Colonic mucosa (tissue), 4 donors: ENCODE measurements around the gene OPRL1. TPM values are rescaled to one million over a fixed set of nuclear protein-coding genes. Genes with fewer than 3 reads are reported as not detected.

Experiments
- DNase-seq: peaks from one replicate; pipeline ENCODE4 v3.0.0-alpha.2; 2020
- H3K27ac ChIP-seq: fragments of 200-600 bp; one replicate; pipeline ENCODE4 v1.8.0; 2021
- H3K27me3 ChIP-seq: fragments of 200-600 bp; one replicate; pipeline ENCODE4 v1.8.0; 2021
- H3K36me3 ChIP-seq: fragments of 200-600 bp; one replicate; pipeline ENCODE4 v1.8.0; 2021
- H3K4me1 ChIP-seq: fragments of 200-600 bp; one replicate; pipeline ENCODE4 v1.8.0; 2021; ENCODE audit warnings: mild to moderate bottlenecking
- H3K4me3 ChIP-seq: fragments of 200-600 bp; one replicate; pipeline ENCODE4 v1.8.0; 2021
- H3K9ac ChIP-seq, 2 donors: one replicate each; pipeline ENCODE4 v1.7.0; 2013; ENCODE audit warnings: control low read depth in 2 of 2, low read depth in 2 of 2, low read length in 2 of 2
- H3K9me3 ChIP-seq: fragments of 200-600 bp; one replicate; pipeline ENCODE4 v1.8.0; 2021
- CTCF ChIP-seq: fragments of 200-600 bp; IDR thresholded peaks from one replicate; pipeline ENCODE4 v1.8.0; 2022; ENCODE audit warnings: antibody characterized with exemption, mild to moderate bottlenecking
- intact Hi-C: fragments of 100-400 bp; cut with DNase I; formaldehyde crosslinking; loops from one replicate; pipeline ENCODE4 v1.14.1; 2022
- total RNA-seq, 2 donors: library from RNA; stranded (reverse); fragmentation: NEBNext Ultra II Directional in 1 of 2; extraction: Animal tissue kit (Norgen Biotek cat#: 25700) in 1 of 2; gene quantifications; one replicate each; pipeline ENCODE4 v1.2.1, GENCODE V29; 2021
- donor health status: healthy.
- donor health status: DM: no; HTN: no; CAD: no.
- donor health status: DM: no; HTN: no; CAD: no.

OPRL1 gene
- total RNA-seq, 2 donors from 2014 or later = 0.24 to 0.25 TPM

- Histone ChIP-seq H3K27me3 (peaks cover 31% of the 10 kb centered on the region), H3K9me3 (no peaks in the 10 kb centered on the region), H3K36me3 (no peaks in the 10 kb centered on the region), H3K4me1 (no peaks in the 10 kb centered on the region), H3K27ac (no peak overlapping the region), H3K9ac (no peak overlapping the region), H3K4me3 (no peak overlapping the region)
- no peak for TF ChIP-seq CTCF
- no peak for DNase-seq
- intact Hi-C loops = no loop called here
Measured at GRCh38 chr20:64056639-64056888, 23.3 kb upstream of the OPRL1 start.

- H3K4me1 ChIP-seq = no peaks in the 10 kb centered on the region
- H3K27ac ChIP-seq = no peak overlapping the region
- no peak overlapping the region for H3K9ac ChIP-seq
- DNase-seq = no peak
- no peaks in the 10 kb centered on the region for H3K36me3 ChIP-seq
- no peaks in the 10 kb centered on the region for H3K9me3 ChIP-seq
- no peak for TF ChIP-seq CTCF
- peak overlapping the region; percentile 1 for H3K4me3 ChIP-seq
- peaks cover 26% of the 10 kb centered on the region for H3K27me3 ChIP-seq
- intact Hi-C loops = no loop called here
Measured at GRCh38 chr20:64056889-64057627, 22.8 kb upstream of the OPRL1 start.

- H3K27ac ChIP-seq = no peak overlapping the region
- H3K4me3 ChIP-seq = peak overlapping the region; percentile 1
- TF ChIP-seq CTCF = peak; percentile 93
- intact Hi-C loops = no loop called here
- DNase-seq = peak; percentile 83
- peaks cover 5% of the 10 kb centered on the region for H3K4me1 ChIP-seq
- peaks cover 18% of the 10 kb centered on the region for H3K27me3 ChIP-seq
- no peaks in the 10 kb centered on the region for H3K36me3 ChIP-seq
- H3K9ac ChIP-seq = no peak overlapping the region
- H3K9me3 ChIP-seq = no peaks in the 10 kb centered on the region
Measured at GRCh38 chr20:64057628-64058498, 22.0 kb upstream of the OPRL1 start.

GRCh38 chr20:64058536-64058935 is 21.3 kb upstream of the OPRL1 start:
- H3K9me3 ChIP-seq = no peaks in the 10 kb centered on the region
- H3K27ac ChIP-seq = no peak overlapping the region
- H3K9ac ChIP-seq = no peak overlapping the region
- peaks cover 5% of the 10 kb centered on the region for H3K4me1 ChIP-seq
- H3K27me3 ChIP-seq = peaks cover 15% of the 10 kb centered on the region
- intact Hi-C loops = no loop called here
- no peak for DNase-seq
- TF ChIP-seq CTCF = no peak
- H3K4me3 ChIP-seq = no peak overlapping the region
- H3K36me3 ChIP-seq = no peaks in the 10 kb centered on the region

- H3K27me3 ChIP-seq = peaks cover 3% of the 10 kb centered on the region
- H3K9me3 ChIP-seq = no peaks in the 10 kb centered on the region
- peak overlapping the region; percentile 71 for H3K27ac ChIP-seq
- intact Hi-C loops = loop anchor here (5.0 kb wide), 1 partner anchor 80 kb away; the partner anchor contains the start of gene PRPF6
- peak overlapping the region; percentile 76 for H3K4me3 ChIP-seq
- H3K9ac ChIP-seq = peak overlapping the region in 1 of 2 donors; percentile 4
- DNase-seq = no peak
- no peak for TF ChIP-seq CTCF
- H3K4me1 ChIP-seq = peaks cover 5% of the 10 kb centered on the region
- H3K36me3 ChIP-seq = no peaks in the 10 kb centered on the region
Measured at GRCh38 chr20:64062276-64062595, 17.6 kb upstream of the OPRL1 start.
